Measurements from ENCODE around the gene STK17B. TPM values are rescaled to one million over a fixed set of nuclear protein-coding genes. Genes with fewer than 3 reads are reported as not detected.

STK17B gene
- total and polyA plus RNA-seq, 2 of the 8 experiments (the other 6 are each of a cell fraction or from before 2014, with no cell fraction given) = 1.8 to 10.5 TPM

GRCh38 chr2:196159221-196159892 lies 12.0 kb downstream of the STK17B start:
- Histone ChIP-seq H2BK12ac (ENCODE audit: low read depth, low read length) (no peak overlapping the region), H2BK15ac (ENCODE audit: low read length) (no peak overlapping the region), H3K23me2 (ENCODE audit: low read depth, low read length) (no peaks in the 10 kb centered on the region), H4K20me1 (replicated peaks in 1 of 2; ENCODE audit: control insufficient read depth in 1 of 2, insufficient read depth in 2 of 2, low read length in 2 of 2) (no peaks in the 10 kb centered on the region), H3K4me1 (replicated peaks in 1 of 4; ENCODE audit: control insufficient read depth in 3 of 4, insufficient read depth in 4 of 4, low read length in 3 of 4) (peaks cover 0 to 7% (median 0%) of the 10 kb centered on the region in 4 experiments; a peak in 1 of 7 replicates), H3K4ac (replicated peaks; ENCODE audit: insufficient read length, low read depth, low read length) (no peak overlapping the region), H3K79me1 (ENCODE audit: low read depth, low read length) (no peaks in the 10 kb centered on the region; the same call in 1 of the 2 replicates), H4K5ac (ENCODE audit: insufficient read length, low read depth, low read length) (no peak overlapping the region), H2AFZ (ENCODE audit: low read length) (no peak overlapping the region), H3K14ac (ENCODE audit: insufficient read length) (no peak overlapping the region), H2BK20ac (ENCODE audit: low read length) (no peak overlapping the region), H3K79me2 (ENCODE audit: control insufficient read depth in 1 of 2, insufficient read depth in 2 of 2, low read length in 2 of 2) (peaks cover 0 to 4% of the 10 kb centered on the region in 2 experiments; a peak in 2 of 4 replicates), H2BK120ac (replicated peaks; ENCODE audit: low read depth, low read length) (no peak overlapping the region), H3K18ac (ENCODE audit: extremely low read depth, low read length) (no peak overlapping the region), H3K27ac (ENCODE audit: low read depth, low read length) (no peak overlapping the region), H3K23ac (ENCODE audit: insufficient read length) (no peak overlapping the region), H3K56ac (replicated peaks; ENCODE audit: insufficient read length, low read depth, low read length) (no peak overlapping the region), H3K9me3 (ENCODE audit: insufficient read depth in 2 of 2, low read depth in 1 of 2, low read length in 1 of 2) (no peaks in the 10 kb centered on the region), H4K8ac (ENCODE audit: extremely low read depth, insufficient read depth, low read length) (no peak overlapping the region), H3K27me3 (replicated peaks in 1 of 4; ENCODE audit: control insufficient read depth in 3 of 4, extremely low read depth in 1 of 4, insufficient read depth in 3 of 4, low read length in 3 of 4) (no peaks in the 10 kb centered on the region), H3K9ac (replicated peaks in 1 of 4; ENCODE audit: extremely low read depth in 1 of 4, low read depth in 3 of 4, low read length in 3 of 4) (no peak overlapping the region; a peak in 1 of 7 replicates), H3K4me3 (ENCODE audit: extremely low read depth in 1 of 4, insufficient read depth in 2 of 4, low read depth in 3 of 4, low read length in 4 of 4) (no peak overlapping the region), H3K4me2 (ENCODE audit: insufficient read depth in 1 of 2, low read depth in 2 of 2, low read length in 2 of 2) (no peak overlapping the region), H2BK5ac (ENCODE audit: low read depth, low read length) (no peak overlapping the region), H3K36me3 (ENCODE audit: control insufficient read depth in 2 of 4, insufficient read depth in 4 of 4, low read length in 3 of 4) (peaks cover 0 to 11% (median 3%) of the 10 kb centered on the region in 4 experiments; a peak in 2 of 8 replicates), H4K91ac (replicated peaks; ENCODE audit: insufficient read length, low read length) (no peak overlapping the region), H2AK5ac (ENCODE audit: low read depth, low read length) (no peak overlapping the region)
- DNase-seq (ENCODE audit: low read depth in 1 of 2, low spot score in 2 of 2) = no peak
- CTCF ChIA-PET (ENCODE audit: partially characterized antibody) = no interaction called here
- 96% methylated on average over 5 of the region's 5 CpGs; no CpG with 5 or more reads in 1 of the 2 experiments for WGBS, 2 experiments (ENCODE audit: extremely low coverage in 1 of 2, insufficient coverage in 1 of 2, insufficient read length in 1 of 2, insufficient replicate concordance in 2 of 2, low coverage in 1 of 2, low lambda C conversion rate in 2 of 2, missing lambda C conversion rate in 1 of 2)
- POLR2A ChIA-PET (ENCODE audit: partially characterized antibody) = no interaction called here
- no peak for TF ChIP-seq RAD21 (IDR thresholded peaks at IDR 0.05 in 1 of 2, conservative IDR thresholded peaks at IDR 0.05 in 1 of 2; ENCODE audit: low read depth in 2 of 2, low read length in 2 of 2)
- no peak for TF ChIP-seq CHD1 (IDR thresholded peaks at IDR 0.05; ENCODE audit: low read depth, low read length)
- no peak for TF ChIP-seq BCL11A (IDR thresholded peaks at IDR 0.05; ENCODE audit: low read depth in 2 of 2, low read length in 2 of 2)
- no peak for TF ChIP-seq ASH2L (IDR thresholded peaks at IDR 0.05; ENCODE audit: low read length)
- no peak for TF ChIP-seq BACH1 (IDR thresholded peaks at IDR 0.05; ENCODE audit: low read length)
- TF ChIP-seq RXRA (IDR thresholded peaks at IDR 0.05; ENCODE audit: insufficient read depth, low read depth, low read length) = no peak
- TF ChIP-seq CBX5 (IDR thresholded peaks at IDR 0.05; ENCODE audit: low read depth, low read length) = no peak
- no peak for TF ChIP-seq JUN (IDR thresholded peaks at IDR 0.05; ENCODE audit: low read depth, low read length)
- TF ChIP-seq, protein P1, sequence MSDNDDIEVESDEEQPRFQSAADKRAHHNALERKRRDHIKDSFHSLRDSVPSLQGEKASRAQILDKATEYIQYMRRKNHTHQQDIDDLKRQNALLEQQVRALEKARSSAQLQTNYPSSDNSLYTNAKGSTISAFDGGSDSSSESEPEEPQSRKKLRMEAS (IDR thresholded peaks at IDR 0.05) = no peak
- TF ChIP-seq FOSL1 (IDR thresholded peaks at IDR 0.05; ENCODE audit: insufficient read depth, low read depth, low read length) = no peak
- no peak for TF ChIP-seq SP2 (IDR thresholded peaks at IDR 0.05; ENCODE audit: low read length)
- no peak for TF ChIP-seq EP300 (IDR thresholded peaks at IDR 0.05; ENCODE audit: borderline replicate concordance in 1 of 2, low read depth in 2 of 2, low read length in 2 of 2)
- no peak for TF ChIP-seq SP4 (IDR thresholded peaks at IDR 0.05; ENCODE audit: low read length)
- FAIRE-seq = no peak

All from H1 (cell line).